Fibroblast of skin of back (primary cell): ENCODE measurements around the gene OTX2. TPM values are rescaled to one million over a fixed set of nuclear protein-coding genes. Genes with fewer than 3 reads are reported as not detected.

Source experiments
- DNase-seq: peaks from one replicate; pipeline ENCODE4 v3.0.0-alpha.2; 2013
- polyA plus RNA-seq, 2 experiments: library from polyadenylated mRNA; unstranded; fragments of 120-200 nt; gene quantifications; one replicate each; pipeline ENCODE4 v1.2.1, GENCODE V29; 2013; ENCODE audit not compliant: insufficient read length in 2 of 2

Gene OTX2
- not detected for polyA plus RNA-seq (2013, experiment 1 of 2; ENCODE audit: insufficient read length)
- polyA plus RNA-seq (2013, experiment 2 of 2; ENCODE audit: insufficient read length) = not detected

DNA sequence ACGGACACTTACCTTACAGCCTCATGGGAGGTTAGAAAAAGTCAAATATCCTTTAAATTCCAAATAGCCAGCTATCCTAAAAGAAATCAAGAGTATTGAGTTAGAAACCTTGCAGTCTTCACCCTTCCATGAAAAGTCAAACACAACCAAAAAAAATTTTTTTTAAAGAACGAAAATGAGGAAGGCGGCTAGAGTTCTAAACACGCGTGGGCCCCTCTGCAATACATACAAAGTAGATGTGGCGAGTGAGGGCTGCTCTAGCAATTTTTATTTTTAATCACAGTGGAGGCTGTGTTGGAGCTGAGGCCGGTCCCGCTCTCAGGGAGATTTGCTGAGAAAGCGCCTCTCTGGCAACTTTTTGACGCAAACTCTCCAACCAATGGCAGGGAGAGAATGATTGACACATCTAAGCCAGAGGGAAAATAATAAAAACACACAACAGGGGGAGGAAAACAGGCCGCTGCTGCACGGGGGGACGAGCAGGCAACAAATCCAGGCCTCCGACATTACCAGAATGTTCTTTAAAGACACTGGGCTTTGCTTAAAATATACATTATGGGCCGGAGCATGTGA lies at the start of gene OTX2:
Gene OTX2 (minus strand): TSS at position 333 of the 573 bp plus-strand sequence. CDS start 5,023 bp downstream, outside the sequence.
- no peak for DNase-seq

GRCh38 chr14:56858422-56858821 lies 48.1 kb upstream of the OTX2 start:
- DNase-seq = no peak

DNA sequence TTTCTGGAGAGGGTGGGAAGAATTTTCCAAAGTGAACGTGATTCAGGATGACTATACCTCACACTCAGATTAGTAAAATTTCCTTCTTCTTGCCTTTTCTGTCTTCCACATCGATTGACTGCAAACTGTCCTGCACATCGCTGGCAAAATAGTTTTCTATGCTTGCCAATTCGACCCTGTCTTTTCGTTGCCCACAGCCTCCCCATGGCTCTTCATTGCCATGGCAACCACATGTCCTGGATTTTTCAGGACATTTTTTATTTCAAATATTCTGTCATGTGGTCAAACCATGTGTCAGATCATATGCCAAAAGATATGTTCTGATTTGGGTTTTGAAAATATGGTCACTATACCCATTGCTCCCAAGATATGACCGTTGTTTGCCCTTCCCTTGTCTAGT lies 46.9 kb upstream of the OTX2 start:
- DNase-seq = no peak

- no peak for DNase-seq
Observed at GRCh38 chr14:56855891-56856461, 45.7 kb upstream of the OTX2 start.

- DNase-seq = no peak
Observed at GRCh38 chr14:56854325-56854724, 44.0 kb upstream of the OTX2 start.

DNA sequence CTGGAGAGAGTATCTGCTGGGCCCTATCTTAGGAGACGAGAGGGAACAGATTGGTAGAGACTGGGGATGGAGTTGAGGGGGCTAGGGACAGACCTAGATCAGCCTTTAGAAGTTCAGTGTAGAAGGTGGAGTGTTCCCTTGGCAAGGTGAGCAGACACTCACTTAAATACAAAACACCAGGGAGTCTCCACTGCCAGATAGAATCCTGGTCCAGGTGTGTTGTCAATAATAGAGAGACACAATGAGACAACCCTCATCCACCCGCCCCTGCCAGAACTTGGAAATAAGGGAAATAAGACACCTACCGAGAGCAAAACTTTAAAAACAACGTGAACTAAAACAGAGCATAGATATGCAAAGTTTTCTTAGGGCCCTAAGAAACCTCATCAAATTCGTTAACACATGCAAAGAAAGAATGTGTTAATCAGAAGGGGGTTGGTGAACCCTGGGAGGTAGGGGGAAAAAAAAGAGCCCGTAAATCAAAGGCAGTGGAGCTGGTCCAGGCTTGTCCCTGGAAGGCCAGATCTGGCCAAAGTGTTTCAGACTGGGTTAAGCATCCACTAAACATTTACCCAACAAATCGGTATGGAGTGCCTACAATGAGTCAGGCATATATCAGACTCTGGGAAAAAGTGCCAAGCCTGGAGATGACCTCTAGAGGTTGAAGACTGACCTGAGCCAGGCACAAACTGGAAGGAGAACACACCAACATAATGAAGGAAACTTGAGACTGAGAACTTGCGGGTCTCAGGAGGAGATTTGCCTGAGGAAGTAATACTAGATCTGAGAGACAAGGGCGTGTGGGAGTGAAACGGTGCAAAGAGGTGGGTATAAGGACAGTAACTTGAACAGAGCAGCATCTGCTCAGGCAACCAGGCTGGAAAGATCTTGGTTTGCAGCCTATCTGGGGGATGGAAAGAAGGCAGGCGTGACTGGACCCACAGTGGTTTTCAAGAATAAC lies 37.0 kb upstream of the OTX2 start:
- DNase-seq = no peak

DNA sequence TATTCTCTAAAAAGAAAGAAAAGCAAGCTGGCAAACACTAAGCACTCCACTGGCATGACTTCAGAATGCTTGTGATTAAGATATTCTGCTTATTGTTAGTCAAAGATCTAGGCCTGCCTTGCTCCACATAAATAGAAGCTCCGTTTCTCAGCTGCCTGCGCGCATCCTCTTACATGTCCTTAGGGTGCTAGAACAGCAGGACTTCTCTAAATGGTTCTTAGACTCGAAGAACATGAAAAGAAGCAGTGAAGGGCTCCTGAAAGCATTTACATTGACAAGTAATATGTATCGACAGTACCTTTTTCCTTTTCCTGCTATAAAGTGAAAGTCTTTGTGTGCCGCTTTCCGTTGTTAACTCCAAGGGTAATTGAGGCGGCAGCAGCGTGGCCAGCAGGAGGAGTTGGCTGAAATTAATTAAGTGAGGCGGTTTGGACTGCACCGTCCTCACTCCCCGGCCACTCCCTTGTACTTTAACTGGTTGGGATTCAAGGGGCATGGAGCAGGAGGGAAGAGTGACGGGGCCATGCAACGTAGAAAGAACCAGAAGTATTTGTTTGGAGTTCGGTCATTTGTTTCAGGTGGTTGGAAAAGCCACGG lies 34.2 kb upstream of the OTX2 start:
- DNase-seq = no peak

DNA sequence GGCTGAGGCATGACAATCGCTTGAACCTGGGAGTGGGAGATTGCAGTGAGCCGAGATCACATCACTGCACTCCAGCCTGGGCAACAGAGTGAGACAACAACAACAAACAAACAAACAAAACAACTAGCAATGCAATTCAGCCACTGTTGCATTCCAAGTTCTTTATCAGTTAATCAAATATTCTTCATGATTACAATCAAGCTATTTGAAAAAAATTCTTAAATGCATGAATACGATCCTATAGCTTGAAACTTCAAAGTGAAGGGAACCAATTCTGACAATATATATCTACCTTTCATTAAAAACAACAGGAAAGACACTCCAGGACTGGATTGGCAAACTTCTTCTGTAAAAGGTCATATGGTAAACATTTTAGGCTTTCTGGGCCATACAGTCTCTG lies 31.3 kb upstream of the OTX2 start:
- DNase-seq = no peak

DNA sequence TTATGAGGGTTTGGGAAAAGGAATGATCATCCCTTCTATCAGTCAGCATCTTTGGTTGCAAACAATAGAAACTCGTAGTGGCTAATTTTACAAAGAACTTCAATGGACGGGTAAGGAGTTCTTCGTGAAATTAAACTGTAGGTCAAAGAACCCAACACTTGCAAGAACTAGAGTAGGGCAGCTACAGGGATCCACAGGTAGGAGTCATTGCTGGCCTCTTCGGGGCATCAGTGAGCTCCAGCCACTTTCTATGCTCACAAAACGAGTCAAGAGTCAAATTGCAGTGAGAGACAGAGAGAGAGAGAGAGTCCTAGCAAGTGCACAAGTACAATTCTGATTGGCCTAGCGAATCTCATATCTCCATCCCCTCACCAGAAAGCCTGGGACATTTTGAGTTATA lies 29.9 kb upstream of the OTX2 start:
- no peak for DNase-seq

GRCh38 chr14:56829151-56829550 lies 18.9 kb upstream of the OTX2 start:
- DNase-seq = no peak

GRCh38 chr14:56826214-56826613 lies 15.9 kb upstream of the OTX2 start:
- DNase-seq = no peak

DNA sequence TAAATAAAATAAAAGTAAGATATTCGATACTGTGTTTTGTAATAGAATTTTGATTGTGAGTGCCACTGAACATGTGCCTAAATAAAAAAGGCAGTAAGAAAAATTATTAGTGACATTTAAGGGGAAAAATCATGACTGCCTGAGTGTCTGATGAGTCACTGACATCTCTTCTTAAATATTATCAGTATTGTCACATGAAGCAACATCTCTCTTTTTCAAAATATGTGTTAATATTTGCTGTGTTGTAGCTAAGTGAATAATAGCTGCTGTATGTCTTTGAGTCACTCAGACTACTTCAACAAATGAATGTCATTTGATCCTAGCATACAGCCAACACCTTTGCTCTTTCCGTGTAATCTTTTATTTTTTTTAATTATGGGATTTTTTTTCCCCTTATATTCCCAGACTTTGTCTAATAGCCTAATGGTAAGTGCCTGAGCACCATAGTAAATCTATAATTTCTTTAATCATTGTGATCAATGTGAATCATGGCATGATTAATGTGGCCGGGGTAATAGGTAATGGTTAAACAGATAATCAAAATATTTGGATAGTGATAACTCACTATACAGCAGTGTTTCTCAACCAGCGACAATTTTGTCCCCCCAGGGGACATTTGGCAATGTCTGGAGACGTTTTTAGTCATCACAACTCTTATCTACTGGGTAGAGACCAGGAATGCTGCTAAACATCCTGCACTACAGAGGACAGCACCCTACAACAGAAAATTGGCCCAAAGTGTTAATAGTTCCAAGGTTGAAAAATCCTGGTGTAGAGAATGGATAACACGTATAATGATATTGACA lies 11.7 kb upstream of the OTX2 start:
- no peak for DNase-seq

DNA sequence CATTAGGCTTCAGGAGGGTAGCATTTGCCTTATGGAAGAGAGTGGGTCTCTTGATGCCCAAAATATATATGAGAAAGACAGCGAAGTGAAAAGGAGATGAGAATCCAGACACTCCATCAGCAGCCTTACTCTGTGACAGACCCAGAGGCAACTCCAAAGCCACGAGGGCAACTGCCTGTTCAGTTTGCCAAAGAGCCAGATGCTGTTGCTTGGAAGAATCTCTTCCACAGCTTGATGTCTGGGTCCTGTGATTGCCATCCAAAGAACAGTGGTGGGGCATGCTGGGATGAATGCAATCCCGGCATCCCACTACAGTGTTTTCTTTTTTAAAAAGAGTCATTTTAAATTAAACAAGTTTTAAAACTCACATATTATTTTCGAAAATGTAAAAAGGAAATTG lies 10.9 kb upstream of the OTX2 start:
- no peak for DNase-seq

DNA sequence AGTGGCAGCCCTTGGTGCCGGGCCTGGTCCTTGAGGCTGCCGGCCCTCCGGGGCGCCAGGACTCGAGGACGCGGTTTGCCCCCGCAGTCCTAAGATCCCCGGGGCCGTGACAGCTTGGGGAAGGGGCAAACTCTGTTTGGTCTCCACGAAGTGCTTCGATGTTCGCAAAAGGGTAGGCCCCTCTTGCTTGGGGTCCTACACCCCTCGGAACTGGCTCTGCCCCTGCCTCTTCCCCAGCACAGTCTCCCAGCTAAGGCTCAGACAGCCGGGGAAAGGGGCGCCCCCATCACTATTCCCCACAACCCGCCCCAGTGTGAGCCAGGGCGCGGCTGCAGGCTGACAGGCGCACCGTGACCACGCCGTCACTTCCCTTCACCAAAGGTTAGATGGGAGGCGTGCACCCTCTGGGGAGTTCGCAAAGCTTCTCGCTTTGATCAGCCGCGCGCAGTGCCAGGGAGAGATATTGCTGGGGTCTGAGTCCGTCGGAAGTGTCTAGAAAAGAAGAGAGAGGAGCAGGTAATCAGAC lies 7.2 kb upstream of the OTX2 start:
- DNase-seq = no peak

GRCh38 chr14:56816574-56817391 lies 6.5 kb upstream of the OTX2 start:
- no peak for DNase-seq

DNA sequence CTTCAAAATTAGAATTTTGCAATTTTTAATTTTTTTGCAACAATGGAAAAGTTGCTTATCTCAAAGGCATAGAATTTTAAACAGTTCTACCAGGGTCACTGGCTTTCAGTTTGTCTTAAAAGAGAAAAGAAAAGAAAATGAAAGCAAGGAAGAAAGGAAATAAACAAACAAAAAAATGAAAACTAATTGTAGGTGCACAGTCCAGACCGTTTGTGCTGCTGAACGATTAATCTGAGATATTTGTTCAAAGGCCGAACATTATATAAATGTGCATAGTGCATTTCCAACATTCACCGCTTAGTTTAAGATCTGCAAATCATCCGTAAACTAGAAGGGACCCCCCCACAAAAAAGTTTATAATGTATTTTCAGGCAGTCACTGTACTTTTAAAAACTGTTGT lies 5.5 kb upstream of the OTX2 start:
- no peak for DNase-seq

- no peak for DNase-seq
Observed at GRCh38 chr14:56814969-56815700, 4.9 kb upstream of the OTX2 start.

DNA sequence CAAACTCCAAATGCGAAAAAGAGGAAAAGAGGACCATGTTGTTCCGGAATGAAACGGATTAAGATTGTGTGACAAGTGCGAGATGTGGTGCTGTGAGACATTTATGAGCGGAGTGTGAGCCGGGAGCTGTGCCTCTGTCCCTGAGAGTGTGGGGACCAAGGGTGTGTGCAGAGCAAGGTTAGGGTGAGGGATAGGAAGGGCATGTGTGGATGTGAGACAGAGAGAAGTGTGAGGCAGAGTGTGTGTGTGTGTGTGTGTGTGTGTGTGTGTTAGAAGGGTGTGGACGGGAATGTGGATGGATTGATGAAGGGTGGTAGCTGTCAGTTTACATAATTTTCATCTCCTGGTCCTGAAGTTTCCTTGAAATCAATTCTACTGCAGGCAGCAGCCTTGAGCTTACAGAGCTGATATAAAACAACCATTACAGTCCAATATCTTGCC lies 4.3 kb upstream of the OTX2 start:
- no peak for DNase-seq

- no peak for DNase-seq
Observed at GRCh38 chr14:56813143-56813551, 2.9 kb upstream of the OTX2 start.
